Neuronal stem cell (in vitro differentiated cells): ENCODE measurements around the gene MARVELD2.
A peak's percentile ranks its signal among the peaks of the same experiment; 100 is the strongest.

Source experiments
- DNase-seq: peaks from one replicate; pipeline ENCODE4 v3.0.0-alpha.2; 2013; ENCODE audit warnings: low spot score
- H2AFZ ChIP-seq: one replicate; pipeline ENCODE4 v1.6.1; 2013; ENCODE audit warnings: mild to moderate bottlenecking, low read length, inconsistent platforms
- H2AK5ac ChIP-seq: 2 replicates; pipeline ENCODE4 v1.6.1; 2013; ENCODE audit warnings: low read depth, mild to moderate bottlenecking, inconsistent platforms, low read length, moderate library complexity, mixed read lengths
- H2BK120ac ChIP-seq: 2 replicates; pipeline ENCODE4 v1.6.1; 2013; ENCODE audit warnings: low read depth, mild to moderate bottlenecking, inconsistent platforms, low read length, moderate library complexity, mixed read lengths
- H2BK12ac ChIP-seq: one replicate; pipeline ENCODE4 v1.6.1; 2013; ENCODE audit warnings: low read length, inconsistent platforms
- H2BK15ac ChIP-seq: 2 replicates; pipeline ENCODE4 v1.6.1; 2013; ENCODE audit warnings: mild to moderate bottlenecking, low read length, inconsistent platforms, mixed read lengths
- H2BK5ac ChIP-seq: one replicate; pipeline ENCODE4 v1.6.1; 2013; ENCODE audit warnings: inconsistent platforms, mild to moderate bottlenecking, low read length, moderate library complexity
- H3K14ac ChIP-seq: one replicate; pipeline ENCODE4 v1.6.1; 2013; ENCODE audit warnings: low read length, inconsistent platforms
- H3K18ac ChIP-seq: 2 replicates; pipeline ENCODE4 v1.6.1; 2013; ENCODE audit warnings: low read length, inconsistent platforms
- H3K23ac ChIP-seq: 2 replicates; pipeline ENCODE4 v1.6.1; 2013; ENCODE audit warnings: low read depth, mild to moderate bottlenecking, mixed read lengths, low read length, inconsistent platforms; ENCODE audit not compliant: poor library complexity
- H3K27ac ChIP-seq: replicated peaks from 3 replicates; pipeline ENCODE4 v1.5.1; 2013; ENCODE audit warnings: low read length, inconsistent platforms
- H3K27me3 ChIP-seq, 3 experiments: 2 replicates each; pipeline ENCODE4 v1.6.1; 2013; ENCODE audit warnings: low read length in 3 of 3, mild to moderate bottlenecking in 2 of 3, inconsistent platforms in 1 of 3, low read depth in 1 of 3, mixed read lengths in 1 of 3, moderate library complexity in 1 of 3; ENCODE audit not compliant: control insufficient read depth in 3 of 3, insufficient read depth in 3 of 3
- H3K36me3 ChIP-seq, 2 donors: replicated peaks in 1 of 2; 2 replicates each; pipeline ENCODE4 v1.6.1; 2013; ENCODE audit warnings: low read length in 2 of 2; ENCODE audit not compliant: control insufficient read depth in 2 of 2, insufficient read depth in 2 of 2
- H3K4ac ChIP-seq: 2 replicates; pipeline ENCODE4 v1.6.1; 2013; ENCODE audit warnings: inconsistent platforms, mild to moderate bottlenecking, low read length, moderate library complexity
- H3K4me1 ChIP-seq, 2 donors: 1 replicate in 1 of 2; 2 replicates in 1 of 2; pipeline ENCODE4 v1.6.1; 2013; ENCODE audit warnings: low read length in 2 of 2, low read depth in 1 of 2; ENCODE audit not compliant: control insufficient read depth in 2 of 2, insufficient read depth in 1 of 2
- H3K4me2 ChIP-seq: one replicate; pipeline ENCODE4 v1.6.1; 2013; ENCODE audit warnings: mild to moderate bottlenecking, low read length, inconsistent platforms; ENCODE audit not compliant: insufficient read depth, poor library complexity, severe bottlenecking
- H3K4me3 ChIP-seq, 2 donors: 2 replicates each; pipeline ENCODE4 v1.5.1; 2013; ENCODE audit warnings: low read length in 2 of 2, mild to moderate bottlenecking in 2 of 2, inconsistent platforms in 1 of 2, moderate library complexity in 1 of 2
- H3K79me1 ChIP-seq: one replicate; pipeline ENCODE4 v1.6.1; 2013; ENCODE audit warnings: low read depth, mild to moderate bottlenecking, inconsistent platforms, low read length, moderate library complexity
- H3K9ac ChIP-seq: one replicate; pipeline ENCODE4 v1.6.1; 2013; ENCODE audit warnings: mild to moderate bottlenecking, low read depth, low read length, inconsistent platforms; ENCODE audit not compliant: poor library complexity
- H3K9me3 ChIP-seq, 2 donors: replicated peaks in 1 of 2; 2 replicates each; pipeline versions ENCODE3 to v1.6.1; 2013; ENCODE audit warnings: low read length in 2 of 2, mild to moderate bottlenecking in 2 of 2, inconsistent platforms in 1 of 2, low read depth in 1 of 2, mixed read lengths in 1 of 2, moderate library complexity in 1 of 2; ENCODE audit not compliant: control insufficient read depth in 2 of 2, insufficient read depth in 1 of 2
- H4K8ac ChIP-seq: one replicate; pipeline ENCODE4 v1.6.1; 2013; ENCODE audit warnings: low read depth, mild to moderate bottlenecking, inconsistent platforms, low read length, moderate library complexity
- H4K91ac ChIP-seq: one replicate; pipeline ENCODE4 v1.6.1; 2013; ENCODE audit warnings: low read length, low read depth, mild to moderate bottlenecking, inconsistent platforms; ENCODE audit not compliant: poor library complexity
- WGBS, 2 donors: extraction: QIAGEN DNeasy Blood & Tissue Kit; methylation state at CpG; one replicate each; pipeline ENCODE4 v1.1.7; 2013; ENCODE audit warnings: missing lambda C conversion rate in 2 of 2, mixed read lengths in 1 of 2; ENCODE audit not compliant: insufficient read length in 2 of 2, insufficient replicate concordance in 1 of 2; ENCODE audit errors: extremely low coverage in 2 of 2; 5-methylcytosine and 5-hydroxymethylcytosine counted together

MARVELD2 gene

GRCh38 chr5:69378376-69378775 is 36.5 kb upstream of the MARVELD2 start:
- Histone ChIP-seq H3K14ac (no peak overlapping the region), H3K36me3 (peaks cover 7 to 89% of the 10 kb centered on the region in 2 donors), H3K27ac (no peak overlapping the region), H2BK5ac (no peak overlapping the region), H3K4me3 (no peak overlapping the region), H3K4me2 (no peak overlapping the region), H3K23ac (no peak overlapping the region), H2BK15ac (no peak overlapping the region), H3K4me1 (no peaks in the 10 kb centered on the region), H3K4ac (no peak overlapping the region), H4K91ac (no peak overlapping the region), H3K79me1 (no peaks in the 10 kb centered on the region), H4K8ac (no peak overlapping the region), H2AFZ (no peak overlapping the region), H2BK12ac (no peak overlapping the region), H2BK120ac (no peak overlapping the region), H3K18ac (no peak overlapping the region), H3K27me3 (no peaks in the 10 kb centered on the region), H3K9ac (no peak overlapping the region), H3K9me3 (no peaks in the 10 kb centered on the region), H2AK5ac (no peak overlapping the region)
- DNase-seq = no peak

GRCh38 chr5:69404659-69405330 is 10.1 kb upstream of the MARVELD2 start:
- Histone ChIP-seq H2BK15ac (no peak overlapping the region), H3K9me3 (no peaks in the 10 kb centered on the region), H4K91ac (no peak overlapping the region), H4K8ac (no peak overlapping the region), H3K36me3 (peaks cover 0 to 83% of the 10 kb centered on the region in 2 donors), H3K4me3 (no peak overlapping the region), H2BK12ac (no peak overlapping the region), H3K18ac (no peak overlapping the region), H2AK5ac (no peak overlapping the region), H2BK5ac (no peak overlapping the region), H2AFZ (no peak overlapping the region), H2BK120ac (no peak overlapping the region), H3K4me2 (no peak overlapping the region), H3K14ac (no peak overlapping the region), H3K27me3 (no peaks in the 10 kb centered on the region), H3K23ac (no peak overlapping the region), H3K79me1 (no peaks in the 10 kb centered on the region), H3K9ac (no peak overlapping the region), H3K27ac (no peak overlapping the region), H3K4me1 (no peaks in the 10 kb centered on the region), H3K4ac (no peak overlapping the region)
- no peak for DNase-seq
- WGBS, 2 donors = no CpG with 5 or more reads among the region's 15 CpGs

- no peak overlapping the region for H3K9ac ChIP-seq
- H4K8ac ChIP-seq = no peak overlapping the region
- peak; percentile 6 for DNase-seq
- no peak overlapping the region for H4K91ac ChIP-seq
- H2BK15ac ChIP-seq = no peak overlapping the region
- peaks cover 5 to 52% of the 10 kb centered on the region in 2 donors for H3K36me3 ChIP-seq
- no peak overlapping the region for H3K14ac ChIP-seq
- peak overlapping the region; percentile 41 for H2AK5ac ChIP-seq
- peak overlapping the region; percentile 47 for H2BK120ac ChIP-seq
- no peak overlapping the region for H2AFZ ChIP-seq
- H3K4me3 ChIP-seq = peak overlapping the region in 1 of 2 donors; percentile 88
- no peak overlapping the region for H3K23ac ChIP-seq
- H3K18ac ChIP-seq = peak overlapping the region; percentile 90
- no peak overlapping the region for H3K27ac ChIP-seq
- H2BK5ac ChIP-seq = peak overlapping the region; percentile 45
- no peak overlapping the region for H3K4ac ChIP-seq
- no peaks in the 10 kb centered on the region for H3K79me1 ChIP-seq
- H3K9me3 ChIP-seq = no peaks in the 10 kb centered on the region
- H3K4me1 ChIP-seq = peaks cover 0 to 2% of the 10 kb centered on the region in 2 donors
- H3K4me2 ChIP-seq = peak overlapping the region; percentile 88
- no CpG with 5 or more reads among the region's 18 CpGs for WGBS, 2 donors
- no peak overlapping the region for H2BK12ac ChIP-seq
- H3K27me3 ChIP-seq = peaks cover 0 to 4% (median 0%) of the 10 kb centered on the region in 3 experiments
Observed at GRCh38 chr5:69415584-69415958, 655 bp downstream of the MARVELD2 start.

- no peaks in the 10 kb centered on the region for H3K79me1 ChIP-seq
- H3K4me2 ChIP-seq = no peak overlapping the region
- H3K14ac ChIP-seq = no peak overlapping the region
- no peak overlapping the region for H3K18ac ChIP-seq
- H2BK120ac ChIP-seq = no peak overlapping the region
- H3K4me3 ChIP-seq = no peak overlapping the region
- no peak overlapping the region for H3K4ac ChIP-seq
- peak; percentile 6 for DNase-seq
- H3K9me3 ChIP-seq = no peaks in the 10 kb centered on the region
- H3K9ac ChIP-seq = no peak overlapping the region
- no peak overlapping the region for H3K27ac ChIP-seq
- H2BK12ac ChIP-seq = no peak overlapping the region
- no CpG with 5 or more reads among the region's 6 CpGs for WGBS, 2 donors
- H2BK15ac ChIP-seq = no peak overlapping the region
- no peak overlapping the region for H2AFZ ChIP-seq
- H3K23ac ChIP-seq = no peak overlapping the region
- peaks cover 5 to 48% of the 10 kb centered on the region in 2 donors for H3K36me3 ChIP-seq
- no peak overlapping the region for H4K8ac ChIP-seq
- H4K91ac ChIP-seq = no peak overlapping the region
- H2AK5ac ChIP-seq = no peak overlapping the region
- peaks cover 0 to 4% (median 0%) of the 10 kb centered on the region in 3 experiments for H3K27me3 ChIP-seq
- H3K4me1 ChIP-seq = peaks cover 0 to 2% of the 10 kb centered on the region in 2 donors
- no peak overlapping the region for H2BK5ac ChIP-seq
Observed at GRCh38 chr5:69416180-69416579, 1.3 kb downstream of the MARVELD2 start.
